Activated T-helper 1 cell treated with anti-CD3 and anti-CD28 coated beads, Interleukin-2, amount 50 U/mL, for 16 hours (primary cell): ENCODE results near the gene C2orf68.
"Not testable (repeated sequence)": the region's sequence is repeated elsewhere in the genome, so short reads cannot be mapped to it uniquely, and the experiment has no call there.

Experiments
- DNase-seq, 2 donors: peaks; one replicate each; pipeline ENCODE4 v3.0.0-alpha.2; 2020; ENCODE audit warnings: low read depth in 1 of 2, low spot score in 1 of 2

The C2orf68 gene

DNA sequence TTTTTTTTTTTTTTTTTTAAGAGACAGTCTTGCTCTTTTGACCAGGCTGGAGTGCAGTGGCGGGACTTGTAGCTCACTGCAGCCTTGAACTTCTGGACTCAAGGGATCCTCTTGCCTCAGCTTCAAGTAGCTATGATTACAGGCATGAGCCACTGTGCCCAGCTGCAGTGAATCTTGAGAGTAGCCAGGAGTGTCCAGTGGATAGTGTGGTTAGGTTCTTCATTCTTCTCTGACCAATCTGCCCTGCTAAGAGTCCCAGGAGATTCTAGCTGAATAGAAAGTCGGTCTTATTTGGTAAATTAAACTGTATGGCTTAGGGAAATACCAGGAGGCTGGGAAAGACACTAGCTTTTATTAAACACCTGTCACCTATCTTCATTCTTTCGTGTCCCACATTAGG is 19.4 kb upstream of the C2orf68 start:
- DNase-seq: no peak

DNA sequence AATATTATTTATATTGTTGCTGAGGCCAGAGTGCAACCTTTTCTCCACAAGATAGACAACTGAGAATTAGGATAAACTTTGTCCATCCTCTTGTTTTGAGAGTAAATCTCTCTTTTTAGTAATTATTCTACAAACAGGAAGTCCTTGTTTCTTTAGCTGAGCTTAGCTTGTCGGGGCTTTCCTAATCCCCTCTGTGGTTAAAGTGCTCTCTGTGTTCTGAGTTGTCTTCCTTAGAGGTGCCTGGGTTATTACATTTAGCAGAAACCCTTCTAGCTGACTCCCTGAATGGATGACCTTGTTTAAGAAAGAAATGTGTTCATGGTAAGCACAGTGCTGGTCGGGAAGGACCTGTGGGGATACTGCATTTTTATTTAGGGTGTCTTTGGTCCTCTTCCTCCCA is 16.8 kb upstream of the C2orf68 start:
- DNase-seq: no peak

DNA sequence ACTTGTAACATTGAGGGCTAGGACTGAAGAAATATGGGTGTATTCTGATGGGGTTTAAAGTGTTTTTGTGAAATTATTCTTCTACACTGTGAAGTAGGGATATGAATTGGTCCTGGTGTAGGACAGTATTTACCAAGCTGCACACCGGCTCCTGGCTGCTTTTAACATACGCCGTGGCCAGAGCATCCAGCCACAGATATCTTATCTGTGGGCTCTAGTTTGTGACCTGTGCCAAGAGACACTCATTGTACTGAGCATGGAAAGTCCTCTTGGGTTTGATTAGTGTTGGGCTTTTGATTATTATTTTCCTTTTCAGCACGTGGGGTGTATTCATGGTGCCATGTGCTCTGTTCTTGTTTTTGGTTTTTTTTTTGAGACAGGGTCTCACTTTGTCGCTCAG is 12.1 kb upstream of the C2orf68 start:
- DNase-seq: no peak

- DNase-seq: no peak
Measured at GRCh38 chr2:85621338-85621737, 9.5 kb upstream of the C2orf68 start.

DNA sequence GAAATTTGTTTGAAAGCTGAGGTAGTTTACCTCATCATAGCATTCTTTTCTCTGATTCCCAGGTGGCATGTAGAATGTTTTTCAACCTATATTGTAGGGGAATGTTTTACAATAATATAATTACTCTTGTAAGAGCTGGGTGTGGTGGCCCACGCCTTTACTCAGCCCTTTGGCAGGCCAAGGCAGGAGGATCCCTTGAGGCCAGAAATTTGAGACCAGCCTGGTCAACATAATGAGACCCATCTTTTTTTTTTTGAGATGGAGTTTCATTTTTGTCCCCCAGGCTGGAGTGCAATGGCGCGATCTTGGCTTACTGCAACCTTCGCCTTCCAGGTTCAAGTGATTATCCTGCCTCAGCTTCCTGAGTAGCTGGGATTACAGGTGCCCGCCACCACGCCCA is 7.8 kb upstream of the C2orf68 start:
- no peak for DNase-seq

GRCh38 chr2:85617723-85618122 is 5.9 kb upstream of the C2orf68 start:
- not testable (repeated sequence) for DNase-seq

- DNase-seq: no peak
Measured at GRCh38 chr2:85615413-85615728, 3.5 kb upstream of the C2orf68 start.

DNA sequence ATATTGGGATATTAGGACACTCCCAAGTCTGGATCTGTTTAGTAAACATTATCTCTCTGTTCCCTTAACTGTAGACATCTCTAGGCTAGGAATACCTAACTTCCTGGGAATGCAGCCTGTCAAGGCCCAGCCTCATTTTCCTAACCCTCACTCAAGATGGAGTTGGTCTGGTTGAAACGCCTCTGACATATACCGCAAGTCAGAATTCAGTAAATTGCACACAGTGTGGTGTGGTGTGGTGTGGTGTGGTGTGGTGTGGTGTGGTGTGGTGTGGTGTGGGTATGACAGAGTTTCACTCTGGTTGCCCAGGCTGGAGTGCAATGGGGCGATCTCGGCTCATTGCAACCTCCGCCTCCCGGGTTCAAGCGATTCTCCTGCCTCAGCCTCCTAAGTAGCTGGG is 2.9 kb upstream of the C2orf68 start:
- not testable (repeated sequence) for DNase-seq

GRCh38 chr2:85613717-85614515 is 2.0 kb upstream of the C2orf68 start:
- DNase-seq: no peak

- DNase-seq: no peak
Measured at GRCh38 chr2:85611217-85611704, 605 bp downstream of the C2orf68 start.

DNA sequence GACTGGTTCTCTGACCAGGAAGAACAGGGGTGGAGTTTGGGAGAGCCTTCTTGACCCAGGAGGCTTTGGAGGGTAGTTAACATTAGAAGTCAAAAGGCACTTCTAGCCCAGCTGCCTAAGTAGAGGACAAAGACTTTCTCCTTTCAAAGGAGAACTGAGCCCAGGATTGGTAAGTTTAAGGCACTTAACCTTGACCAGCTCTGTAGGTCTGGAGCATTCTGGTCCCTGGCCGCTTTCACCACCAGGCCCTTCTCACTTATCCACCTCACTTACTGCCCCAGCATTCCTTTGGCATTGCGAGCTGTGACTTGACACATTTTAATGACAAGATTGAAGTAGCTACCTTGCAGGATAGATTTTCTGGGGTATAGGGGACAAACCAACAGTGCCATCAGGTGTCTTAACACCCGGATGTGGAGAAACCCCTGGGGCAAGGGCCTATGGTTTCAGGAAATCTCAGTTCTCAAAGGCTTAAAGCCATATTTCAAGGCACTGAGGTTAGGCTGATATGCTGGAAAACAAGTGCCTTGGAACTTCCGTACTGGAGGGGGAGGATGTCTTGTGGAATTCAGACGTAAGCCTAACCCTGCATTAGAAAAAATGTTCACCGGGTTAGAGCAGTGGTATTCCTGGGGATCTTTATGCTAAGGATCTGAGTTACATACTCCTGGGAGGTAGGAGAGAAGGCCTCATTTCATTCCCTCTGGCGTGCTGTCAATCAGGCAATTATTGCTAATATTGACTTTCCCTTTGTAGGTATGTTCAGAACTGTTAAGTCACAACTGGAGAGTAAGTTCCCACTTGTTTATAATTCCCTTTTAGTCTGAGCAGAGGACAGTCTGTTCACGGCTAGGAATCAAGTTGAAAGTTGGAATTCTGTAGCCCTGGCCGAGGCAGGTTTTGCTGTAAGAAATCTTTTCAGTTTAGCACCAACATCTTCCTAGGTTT is 4.3 kb downstream of the C2orf68 start:
- no peak for DNase-seq

- no peak for DNase-seq
Measured at GRCh38 chr2:85606116-85606455, 5.8 kb downstream of the C2orf68 start.

DNA sequence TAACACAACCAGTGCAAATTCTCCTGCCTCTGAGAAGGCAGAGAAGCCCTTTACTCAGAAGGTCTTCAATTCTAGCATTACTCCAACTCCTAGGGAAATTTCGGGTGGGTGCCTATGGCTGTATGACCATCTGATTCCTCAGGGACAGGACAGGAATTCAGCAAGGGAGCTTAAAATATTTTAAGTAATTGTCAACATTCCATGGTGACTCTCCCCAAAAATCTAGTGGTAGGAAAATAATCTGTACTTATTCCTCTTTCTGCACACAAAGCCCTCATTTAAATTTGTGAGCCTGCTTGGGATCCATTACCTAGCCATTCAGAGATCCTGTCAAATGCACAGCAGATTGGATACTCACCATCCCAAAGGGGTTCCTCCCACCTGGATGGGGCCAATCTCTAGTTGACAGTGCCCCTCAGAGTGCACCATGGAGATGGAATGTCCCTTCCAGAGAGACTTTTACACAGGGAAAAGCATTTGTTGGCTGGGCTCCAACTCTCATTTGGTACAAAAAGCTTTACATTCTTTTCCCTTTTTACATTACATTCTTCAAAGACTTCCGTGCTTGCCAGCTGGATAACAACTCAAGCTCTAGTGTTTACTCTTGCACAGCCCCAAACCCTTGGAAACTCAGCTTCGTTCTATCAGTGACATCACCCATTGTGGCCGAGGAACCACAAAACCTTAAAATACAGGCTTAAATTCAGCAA is 6.3 kb downstream of the C2orf68 start:
- DNase-seq: no peak

DNA sequence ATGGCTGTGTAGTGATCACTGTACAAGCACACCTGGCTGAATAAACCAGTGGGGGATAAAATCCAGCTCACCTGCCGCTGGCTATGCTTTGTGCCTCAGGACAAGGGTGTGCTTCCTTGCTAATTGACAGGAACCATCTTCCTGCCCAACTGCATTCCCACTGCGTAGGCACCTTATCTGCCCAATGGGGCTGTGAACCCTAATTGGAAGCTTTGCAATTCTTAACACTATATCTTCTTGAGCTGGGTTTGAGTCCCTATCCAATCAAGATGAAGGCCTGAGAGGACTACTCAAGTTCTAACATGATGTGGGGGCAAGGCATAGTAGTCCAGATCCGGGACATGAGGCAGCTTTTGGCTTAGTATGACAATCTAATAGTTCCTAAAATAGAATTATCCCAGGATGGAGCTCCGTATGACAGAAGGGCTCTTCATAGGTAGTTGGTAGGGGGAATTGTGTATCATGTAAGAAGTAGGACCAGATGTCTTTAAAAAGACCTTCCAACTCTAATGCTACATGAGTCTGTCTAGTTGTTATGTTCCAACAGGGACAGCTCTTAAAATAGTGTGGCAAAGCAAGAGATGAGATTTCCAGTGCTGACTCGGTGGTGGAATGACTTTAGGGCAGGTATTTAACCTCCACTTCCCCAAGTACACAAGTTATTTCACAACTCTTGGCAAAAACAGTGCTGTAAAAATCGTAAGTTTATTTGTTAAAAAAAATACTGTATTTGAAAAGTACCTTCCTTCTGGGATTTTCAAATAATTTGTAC is 7.1 kb downstream of the C2orf68 start:
- no peak for DNase-seq

DNA sequence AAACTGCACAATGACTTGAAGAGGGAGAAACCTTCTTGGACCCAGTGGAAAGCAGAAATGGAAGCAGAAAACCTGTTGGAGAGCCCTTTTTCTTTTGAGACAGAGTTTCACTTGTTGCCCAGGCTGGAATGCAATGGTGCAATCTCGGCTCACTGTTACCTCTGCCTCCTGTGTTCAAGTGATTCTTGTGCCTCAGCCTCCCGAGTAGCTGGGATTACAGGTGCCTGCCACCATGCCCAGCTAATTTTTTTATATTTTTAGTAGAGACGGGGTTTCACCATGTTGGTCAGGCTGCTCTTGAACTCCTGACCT is 7.8 kb downstream of the C2orf68 start:
- not testable (repeated sequence) for DNase-seq

DNA sequence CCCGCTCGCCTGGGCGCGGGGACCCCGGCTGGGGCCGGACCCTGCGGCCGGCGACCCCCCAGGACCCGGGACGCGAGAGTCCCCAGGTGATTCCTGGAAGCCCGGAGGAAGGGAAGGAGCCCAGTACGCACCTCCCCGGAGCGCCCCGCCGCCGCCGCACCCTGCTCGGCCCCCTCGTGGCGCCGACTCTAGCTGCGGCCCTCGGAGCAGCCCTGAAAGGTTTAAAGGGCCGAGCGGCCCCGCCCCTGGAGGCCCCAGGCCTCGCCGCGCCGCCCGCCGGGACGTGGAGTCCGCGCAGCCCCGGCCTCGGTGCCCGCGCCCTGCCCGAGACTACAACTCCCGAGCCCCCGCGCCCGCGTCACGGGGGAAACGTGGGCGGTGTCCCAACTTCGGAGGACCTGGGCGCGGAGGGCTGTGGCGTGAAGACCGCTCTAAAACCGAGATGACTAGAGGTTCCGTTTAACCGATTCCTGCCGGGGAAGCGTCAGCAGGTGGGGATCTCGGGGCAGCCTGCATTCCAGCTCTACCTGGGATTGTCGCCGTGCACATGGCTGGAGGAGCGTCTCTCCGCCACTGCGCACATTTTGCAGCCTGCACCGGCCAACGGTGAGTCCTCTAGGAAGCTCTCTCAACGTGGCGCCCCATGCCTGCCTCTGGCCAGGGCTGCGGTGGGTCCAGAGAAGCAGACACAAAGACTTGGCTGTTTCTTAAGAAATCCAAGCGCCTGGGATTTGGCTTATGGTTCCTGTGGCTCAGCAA is 9.2 kb downstream of the C2orf68 start, which contains the start of gene TMEM150A:
TSS of gene TMEM150A (minus strand) at position 223 of the 759 bp plus-strand sequence. CDS start 750 bp downstream, outside the sequence.
- peak; percentile 69 to 81 for DNase-seq

DNA sequence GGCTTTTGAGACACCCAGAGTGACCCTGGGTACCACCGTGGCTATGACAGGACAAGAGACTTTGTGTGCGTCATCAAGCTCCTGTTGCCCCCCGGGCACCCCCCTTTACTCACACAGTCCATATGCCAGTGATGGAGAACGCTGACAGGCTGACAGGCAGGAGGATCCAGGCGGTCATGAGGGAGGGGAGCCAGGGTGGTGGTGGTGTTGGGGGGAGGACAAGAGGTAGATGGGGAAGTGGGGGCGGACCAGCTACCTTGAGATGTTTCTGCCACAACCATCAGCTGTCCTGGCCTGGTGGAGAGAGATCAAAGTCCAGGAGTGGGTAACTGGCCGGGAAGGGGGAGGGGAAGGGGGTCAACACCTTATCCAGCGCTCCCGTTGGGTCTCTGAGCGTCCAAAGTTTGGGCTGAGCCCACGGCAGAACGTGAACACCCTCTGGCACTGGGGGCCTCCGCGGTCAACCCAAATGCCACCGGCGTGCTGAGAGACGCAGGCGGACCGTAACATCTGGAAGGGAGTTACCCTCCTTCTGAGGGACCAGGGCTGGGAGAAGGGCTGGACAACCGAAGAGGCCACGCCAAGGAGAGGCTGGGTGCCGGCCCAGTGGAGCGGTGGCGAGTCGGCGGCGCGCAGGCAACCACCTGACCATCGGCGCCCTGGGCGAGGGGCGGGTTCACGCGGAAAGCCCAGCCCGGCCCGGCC is 9.9 kb downstream of the C2orf68 start:
- no peak for DNase-seq

DNA sequence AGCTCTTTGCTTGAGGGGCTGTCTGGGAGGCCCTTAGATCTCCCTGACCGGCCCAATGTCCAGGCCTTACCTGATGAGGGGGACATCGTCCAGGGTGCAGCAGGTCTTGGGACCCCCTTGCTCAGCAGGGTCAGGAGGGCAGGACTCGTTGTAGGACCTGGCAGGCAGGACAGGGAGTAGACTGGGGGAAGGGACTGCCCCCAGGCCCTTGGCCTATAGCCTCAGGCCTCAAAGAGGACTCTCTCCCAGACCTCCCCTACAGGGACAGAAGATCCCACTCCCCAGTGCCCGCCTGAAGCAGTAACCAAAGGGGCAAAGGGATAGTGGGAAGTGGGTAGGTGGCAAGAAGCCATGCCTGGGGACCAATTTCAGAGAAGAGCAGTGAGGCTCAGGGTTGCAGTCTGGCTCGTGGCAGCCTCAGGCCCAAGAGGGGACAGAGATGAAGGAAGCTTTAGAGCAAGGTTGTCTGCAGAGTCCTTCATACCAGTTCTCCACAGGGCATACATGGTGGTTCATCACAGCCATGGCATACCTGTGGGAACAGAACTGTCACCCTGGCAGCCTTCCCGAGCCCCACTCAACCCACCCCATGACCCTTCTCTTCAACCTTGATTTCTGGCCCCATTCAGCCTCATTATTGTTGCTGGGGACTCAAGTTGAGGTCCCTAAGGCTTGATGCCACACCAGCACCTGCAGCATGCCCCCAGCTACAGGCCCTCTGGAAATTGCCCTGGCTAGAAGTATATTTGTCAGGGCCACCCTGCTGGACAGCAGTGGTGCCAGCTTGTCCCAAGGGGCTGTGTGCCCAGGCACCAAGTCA is 10.7 kb downstream of the C2orf68 start:
- no peak for DNase-seq

GRCh38 chr2:85600235-85600575 is 11.7 kb downstream of the C2orf68 start:
- no peak for DNase-seq
